ENCODE data around the gene GOLPH3. TPM values are rescaled to one million over a fixed set of nuclear protein-coding genes. Genes with fewer than 3 reads are reported as not detected.
"Not testable (repeated sequence)": the region's sequence is repeated elsewhere in the genome, so short reads cannot be mapped to it uniquely, and the experiment has no call there.

The GOLPH3 gene
- total RNA-seq = 64.6 and 78.5 TPM in 2 replicates

- Histone ChIP-seq H3K4me3 (ENCODE audit: low read depth, low read length) (peak within 1 kb of the TSS; percentile 95), H3K36me3 (ENCODE audit: control insufficient read depth, insufficient read depth, low read length) (no peaks in the 10 kb centered on the region), H3K27me3 (ENCODE audit: control insufficient read depth, insufficient read depth, low read length) (no peaks in the 10 kb centered on the region)
- TF ChIP-seq, protein P1, sequence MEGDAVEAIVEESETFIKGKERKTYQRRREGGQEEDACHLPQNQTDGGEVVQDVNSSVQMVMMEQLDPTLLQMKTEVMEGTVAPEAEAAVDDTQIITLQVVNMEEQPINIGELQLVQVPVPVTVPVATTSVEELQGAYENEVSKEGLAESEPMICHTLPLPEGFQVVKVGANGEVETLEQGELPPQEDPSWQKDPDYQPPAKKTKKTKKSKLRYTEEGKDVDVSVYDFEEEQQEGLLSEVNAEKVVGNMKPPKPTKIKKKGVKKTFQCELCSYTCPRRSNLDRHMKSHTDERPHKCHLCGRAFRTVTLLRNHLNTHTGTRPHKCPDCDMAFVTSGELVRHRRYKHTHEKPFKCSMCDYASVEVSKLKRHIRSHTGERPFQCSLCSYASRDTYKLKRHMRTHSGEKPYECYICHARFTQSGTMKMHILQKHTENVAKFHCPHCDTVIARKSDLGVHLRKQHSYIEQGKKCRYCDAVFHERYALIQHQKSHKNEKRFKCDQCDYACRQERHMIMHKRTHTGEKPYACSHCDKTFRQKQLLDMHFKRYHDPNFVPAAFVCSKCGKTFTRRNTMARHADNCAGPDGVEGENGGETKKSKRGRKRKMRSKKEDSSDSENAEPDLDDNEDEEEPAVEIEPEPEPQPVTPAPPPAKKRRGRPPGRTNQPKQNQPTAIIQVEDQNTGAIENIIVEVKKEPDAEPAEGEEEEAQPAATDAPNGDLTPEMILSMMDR (IDR thresholded peaks at IDR 0.05; ENCODE audit: insufficient read depth, low read length, poor library complexity, severe bottlenecking) = no peak
- no peak for DNase-seq (ENCODE audit: low read depth)
Measured at GRCh38 chr5:32174011-32174870, at the start of gene GOLPH3. TSS of gene GOLPH3 (minus strand) at chr5:32174319. CDS start at chr5:32174034, 285 bp downstream.

- TF ChIP-seq, protein P1 (IDR thresholded peaks at IDR 0.05; ENCODE audit: insufficient read depth, low read length, poor library complexity, severe bottlenecking) = no peak
- H3K4me3 ChIP-seq (ENCODE audit: low read depth, low read length) = no peak overlapping the region
- DNase-seq (ENCODE audit: low read depth) = no peak
- no peaks in the 10 kb centered on the region for H3K27me3 ChIP-seq (ENCODE audit: control insufficient read depth, insufficient read depth, low read length)
- H3K36me3 ChIP-seq (ENCODE audit: control insufficient read depth, insufficient read depth, low read length) = no peaks in the 10 kb centered on the region
Measured at GRCh38 chr5:32222723-32223470, 48.8 kb upstream of the GOLPH3 start.

DNA sequence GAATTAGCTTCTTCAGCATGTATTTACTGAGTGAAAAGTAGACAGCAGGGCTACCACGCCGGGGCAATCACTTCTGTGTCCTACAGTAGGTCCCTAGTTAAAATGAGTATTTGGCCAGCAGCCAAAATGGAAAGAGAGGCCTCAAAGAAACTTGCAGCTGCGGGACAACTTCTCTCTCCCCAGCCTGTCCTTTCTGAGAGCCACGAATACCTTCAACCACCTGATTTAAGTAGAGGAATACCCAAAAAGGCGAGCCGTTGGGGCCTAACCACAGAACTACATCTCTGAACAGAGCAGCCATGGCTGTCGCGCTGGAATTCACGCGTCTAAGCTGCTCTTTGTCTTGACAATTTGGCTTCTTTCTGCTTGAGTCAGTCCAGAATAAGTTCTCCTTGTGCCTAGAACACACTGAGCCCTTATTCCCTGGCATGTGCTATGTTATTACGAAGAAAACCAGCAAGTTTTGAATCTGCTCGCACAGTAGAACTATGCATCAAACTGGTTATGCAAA lies 43.8 kb upstream of the GOLPH3 start:
- DNase-seq (ENCODE audit: low read depth) = no peak
- no peaks in the 10 kb centered on the region for H3K27me3 ChIP-seq (ENCODE audit: control insufficient read depth, insufficient read depth, low read length)
- no peaks in the 10 kb centered on the region for H3K36me3 ChIP-seq (ENCODE audit: control insufficient read depth, insufficient read depth, low read length)
- no peak overlapping the region for H3K4me3 ChIP-seq (ENCODE audit: low read depth, low read length)
- TF ChIP-seq, protein P1 (IDR thresholded peaks at IDR 0.05; ENCODE audit: insufficient read depth, low read length, poor library complexity, severe bottlenecking) = no peak

DNA sequence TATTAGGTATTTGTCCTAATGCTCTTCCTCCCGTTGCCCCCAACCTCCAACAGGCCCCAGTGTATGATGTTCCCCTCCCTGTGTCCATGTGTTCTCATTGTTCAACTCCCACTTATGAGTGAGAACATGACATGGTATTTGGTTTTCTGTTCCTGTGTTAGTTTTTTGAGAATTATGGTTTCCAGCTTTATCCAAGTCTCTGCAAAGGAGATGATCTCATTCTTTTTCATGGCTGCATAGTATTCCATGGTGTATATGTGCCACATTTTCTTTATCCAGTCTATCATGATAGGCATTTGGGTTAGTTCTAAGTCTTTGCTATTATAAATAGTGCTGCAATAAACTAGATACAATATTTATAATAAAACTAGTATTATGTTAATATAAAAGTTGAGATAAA lies 40.2 kb upstream of the GOLPH3 start:
- not testable (repeated sequence) for H3K4me3 ChIP-seq (ENCODE audit: low read depth, low read length); H3K36me3 ChIP-seq (ENCODE audit: control insufficient read depth, insufficient read depth, low read length); DNase-seq (ENCODE audit: low read depth)

DNA sequence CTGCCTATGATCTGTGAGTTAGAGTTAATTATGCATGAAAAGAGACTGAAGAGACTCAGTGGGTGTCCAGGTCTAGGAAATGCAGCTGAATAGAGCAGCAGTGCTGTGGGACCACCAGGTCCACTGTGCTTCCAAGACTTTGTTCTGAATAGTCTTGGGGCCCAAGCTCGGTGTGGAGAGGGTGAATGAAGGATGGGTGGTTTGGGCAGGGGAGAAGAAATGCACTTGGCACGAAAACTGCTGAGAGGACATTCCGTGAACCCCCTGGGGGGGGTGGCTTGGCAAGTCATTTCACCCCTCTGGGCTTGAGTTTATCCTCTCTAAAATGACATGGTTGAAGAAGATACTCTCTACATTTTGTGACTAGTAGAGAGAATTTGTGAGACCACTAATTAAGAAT lies 36.0 kb upstream of the GOLPH3 start:
- Histone ChIP-seq H3K36me3 (ENCODE audit: control insufficient read depth, insufficient read depth, low read length) (no peaks in the 10 kb centered on the region), H3K27me3 (ENCODE audit: control insufficient read depth, insufficient read depth, low read length) (no peaks in the 10 kb centered on the region), H3K4me3 (ENCODE audit: low read depth, low read length) (no peak overlapping the region)
- no peak for DNase-seq (ENCODE audit: low read depth)
- TF ChIP-seq, protein P1 (IDR thresholded peaks at IDR 0.05; ENCODE audit: insufficient read depth, low read length, poor library complexity, severe bottlenecking) = no peak

More for the DNA sequence above, 40.2 kb upstream of the GOLPH3 start:
- H3K27me3 ChIP-seq (ENCODE audit: control insufficient read depth, insufficient read depth, low read length) = not testable (repeated sequence)

DNA sequence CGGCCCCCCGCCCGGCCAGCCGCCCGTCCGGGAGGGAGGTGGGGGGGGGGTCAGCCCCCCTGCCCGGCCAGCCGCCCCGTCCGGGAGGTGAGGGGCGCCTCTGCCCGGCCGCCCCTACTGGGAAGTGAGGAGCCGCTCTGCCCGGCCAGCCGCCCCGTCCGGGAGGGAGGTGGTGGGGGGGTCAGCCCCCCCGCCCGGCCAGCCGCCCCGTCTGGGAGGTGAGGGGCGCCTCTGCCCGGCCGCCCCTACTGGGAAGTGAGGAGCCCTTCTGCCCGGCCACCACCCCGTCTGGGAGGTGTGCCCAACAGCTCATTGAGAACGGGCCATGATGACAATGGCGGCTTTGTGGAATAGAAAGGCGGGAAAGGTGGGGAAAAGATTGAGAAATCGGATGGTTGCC lies 34.7 kb upstream of the GOLPH3 start:
- not testable (repeated sequence) for DNase-seq (ENCODE audit: low read depth); H3K27me3 ChIP-seq (ENCODE audit: control insufficient read depth, insufficient read depth, low read length); H3K36me3 ChIP-seq (ENCODE audit: control insufficient read depth, insufficient read depth, low read length); H3K4me3 ChIP-seq (ENCODE audit: low read depth, low read length)
